Breast epithelium (tissue), 4 donors: ENCODE measurements around the gene C5. TPM values are rescaled to one million over a fixed set of nuclear protein-coding genes. Genes with fewer than 3 reads are reported as not detected.

Experiments
- DNase-seq, 2 donors: peaks; one replicate each; pipeline ENCODE4 v3.0.0-alpha.2; 2019; ENCODE audit warnings: low spot score in 2 of 2
- H3K27ac ChIP-seq, 2 donors: fragments of 200-600 bp; sonication (generic) in 1 of 2; one replicate each; pipeline ENCODE4 v1.5.1; 2016 to 2019; ENCODE audit warnings: mild to moderate bottlenecking in 1 of 2
- H3K27me3 ChIP-seq, 2 donors: fragments of 200-600 bp; sonication (generic) in 1 of 2; one replicate each; pipeline versions ENCODE4 v1.5.1 to v1.6.0; 2017 to 2019; ENCODE audit warnings: control low read depth in 1 of 2, mild to moderate bottlenecking in 1 of 2
- H3K36me3 ChIP-seq: fragments of 200-600 bp; one replicate; pipeline ENCODE4 v1.5.1; 2019
- H3K4me1 ChIP-seq, 2 donors: fragments of 200-600 bp; sonication (generic); one replicate each; pipeline ENCODE4 v1.5.1; 2016 to 2019; ENCODE audit warnings: control low read depth in 1 of 2
- H3K4me3 ChIP-seq, 3 donors: fragments of 200-600 bp; sonication (generic); 1 replicate in 2 of 3; 2 replicates in 1 of 3; pipeline ENCODE4 v1.5.1; 2016 to 2019; ENCODE audit warnings: mild to moderate bottlenecking in 3 of 3, moderate library complexity in 2 of 3
- H3K9me3 ChIP-seq, 2 donors: fragments of 200-600 bp; sonication (generic) in 1 of 2; one replicate each; pipeline ENCODE4 v1.5.1; 2016 to 2019; ENCODE audit warnings: control low read depth in 1 of 2
- POLR2A ChIP-seq: fragments of 450-650 bp; IDR thresholded peaks from one replicate; pipeline ENCODE4 v1.6.1; 2016; ENCODE audit warnings: antibody characterized with exemption, mild to moderate bottlenecking, moderate library complexity
- POLR2AphosphoS5 ChIP-seq, 3 donors: sonication (generic); formaldehyde crosslinking; IDR thresholded peaks; one replicate each; pipeline ENCODE4 v1.6.1; 2017; ENCODE audit warnings: antibody characterized with exemption in 3 of 3
- intact Hi-C: fragments of 100-400 bp; cut with DNase I; formaldehyde crosslinking; loops from one replicate; pipeline ENCODE4 v1.15.1; 2023; ENCODE audit warnings: low total_unique reads
- total RNA-seq, 3 donors: library from RNA; depleted of rRNA; stranded (reverse); fragments of >200 nt; gene quantifications; one replicate each; pipeline ENCODE4 v1.1.0, GENCODE V29; 2016
- TF ChIP-seq, protein P1 (sequence below), 3 donors: fragments of 450-650 bp; IDR thresholded peaks; one replicate each; pipeline ENCODE4 v1.5.1; 2016 to 2017; ENCODE audit warnings: antibody characterized with exemption in 3 of 3, mild to moderate bottlenecking in 3 of 3, moderate library complexity in 3 of 3

The C5 gene
- total RNA-seq, 3 donors from 2014 or later: 5.9 to 22.7 (median 13.2) TPM

DNA sequence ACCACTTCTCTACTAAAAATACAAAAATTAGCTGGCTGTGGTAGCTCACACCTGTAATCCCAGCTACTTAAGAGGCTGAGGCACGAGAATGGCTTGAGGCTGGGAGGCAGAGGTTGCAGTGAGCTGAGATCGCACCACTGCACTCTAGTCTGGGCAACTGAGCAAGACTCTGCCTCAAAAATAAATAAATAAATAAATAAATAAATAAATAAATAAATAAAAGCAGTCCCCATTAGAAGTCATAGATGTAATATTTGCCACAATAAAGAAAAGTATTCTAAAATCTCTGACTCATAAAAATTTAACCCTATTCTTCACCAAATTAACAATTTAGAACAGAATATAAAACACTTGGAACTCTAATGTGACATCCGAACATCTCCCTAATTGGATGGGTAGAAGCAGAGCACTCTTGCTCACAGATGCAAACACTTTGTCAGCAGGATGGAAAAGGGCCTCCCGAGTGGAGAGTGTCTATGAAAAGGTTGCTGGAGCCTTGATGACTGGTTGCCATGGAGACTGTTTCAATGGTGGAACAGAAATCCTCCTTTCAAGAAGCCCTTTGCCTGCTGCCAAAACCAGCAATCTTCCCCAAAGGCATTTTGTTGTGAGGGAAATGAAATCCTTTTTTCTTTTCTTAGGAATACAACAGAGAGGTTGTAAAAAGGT is 84.6 kb downstream of the C5 start:
- intact Hi-C loops: no loop called here
- no peaks in the 10 kb centered on the region for H3K9me3 ChIP-seq
- no peaks in the 10 kb centered on the region for H3K27me3 ChIP-seq
- H3K27ac ChIP-seq: peak overlapping the region; percentile 83 to 87
- H3K4me1 ChIP-seq: no peaks in the 10 kb centered on the region
- peak in 1 of 2 donors; percentile 56 for DNase-seq
- TF ChIP-seq POLR2A (no peak), POLR2AphosphoS5 (IDR thresholded peaks at IDR 0.05) (no peak)
- TF ChIP-seq, protein P1, sequence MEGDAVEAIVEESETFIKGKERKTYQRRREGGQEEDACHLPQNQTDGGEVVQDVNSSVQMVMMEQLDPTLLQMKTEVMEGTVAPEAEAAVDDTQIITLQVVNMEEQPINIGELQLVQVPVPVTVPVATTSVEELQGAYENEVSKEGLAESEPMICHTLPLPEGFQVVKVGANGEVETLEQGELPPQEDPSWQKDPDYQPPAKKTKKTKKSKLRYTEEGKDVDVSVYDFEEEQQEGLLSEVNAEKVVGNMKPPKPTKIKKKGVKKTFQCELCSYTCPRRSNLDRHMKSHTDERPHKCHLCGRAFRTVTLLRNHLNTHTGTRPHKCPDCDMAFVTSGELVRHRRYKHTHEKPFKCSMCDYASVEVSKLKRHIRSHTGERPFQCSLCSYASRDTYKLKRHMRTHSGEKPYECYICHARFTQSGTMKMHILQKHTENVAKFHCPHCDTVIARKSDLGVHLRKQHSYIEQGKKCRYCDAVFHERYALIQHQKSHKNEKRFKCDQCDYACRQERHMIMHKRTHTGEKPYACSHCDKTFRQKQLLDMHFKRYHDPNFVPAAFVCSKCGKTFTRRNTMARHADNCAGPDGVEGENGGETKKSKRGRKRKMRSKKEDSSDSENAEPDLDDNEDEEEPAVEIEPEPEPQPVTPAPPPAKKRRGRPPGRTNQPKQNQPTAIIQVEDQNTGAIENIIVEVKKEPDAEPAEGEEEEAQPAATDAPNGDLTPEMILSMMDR (IDR thresholded peaks at IDR 0.05): no peak
- no peak overlapping the region for H3K4me3 ChIP-seq
- H3K36me3 ChIP-seq: no peaks in the 10 kb centered on the region

DNA sequence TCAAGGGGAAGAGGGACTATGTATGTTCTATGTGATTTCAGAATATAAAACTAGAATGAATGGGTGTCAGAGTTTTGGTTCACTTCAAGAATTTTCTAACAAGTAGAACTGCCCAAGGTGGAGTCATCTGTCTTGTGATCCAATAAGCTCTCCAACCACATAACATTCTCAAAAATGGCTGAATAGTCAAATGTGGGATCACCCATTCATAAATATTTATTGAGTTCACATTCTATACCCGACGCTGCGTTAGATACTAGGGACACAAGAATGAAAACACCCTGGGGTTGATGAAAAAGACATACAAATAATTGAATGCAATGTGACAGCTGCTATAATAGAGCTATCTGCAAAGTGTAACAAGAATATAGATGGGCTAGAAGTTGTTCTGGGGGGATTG is 88.1 kb downstream of the C5 start:
- Histone ChIP-seq H3K36me3 (no peaks in the 10 kb centered on the region), H3K27me3 (no peaks in the 10 kb centered on the region), H3K4me3 (no peak overlapping the region), H3K27ac (no peak overlapping the region), H3K9me3 (no peaks in the 10 kb centered on the region), H3K4me1 (no peaks in the 10 kb centered on the region)
- intact Hi-C loops: no loop called here
- no peak for DNase-seq
- TF ChIP-seq POLR2A (no peak), POLR2AphosphoS5 (IDR thresholded peaks at IDR 0.05) (no peak)
- TF ChIP-seq, protein P1 (IDR thresholded peaks at IDR 0.05): no peak

DNA sequence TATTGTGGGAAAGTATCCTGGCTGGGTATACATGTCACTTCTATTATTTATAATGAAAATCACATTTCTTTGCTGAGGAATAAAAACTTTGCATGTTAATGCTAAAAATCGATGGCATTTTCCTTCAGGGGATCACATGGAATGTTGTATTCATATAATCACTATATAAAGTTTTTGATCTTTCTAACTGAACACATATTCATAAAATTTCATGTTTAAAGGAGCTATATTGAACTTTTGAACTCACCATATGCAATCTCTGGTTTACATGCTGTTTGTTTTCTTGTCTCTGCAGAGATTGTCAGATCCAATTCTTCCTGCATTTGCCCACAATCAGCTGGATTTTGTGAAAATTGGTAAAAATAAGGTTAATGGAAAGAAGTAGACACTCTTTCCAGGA is 90.1 kb downstream of the C5 start:
- no peaks in the 10 kb centered on the region for H3K36me3 ChIP-seq

DNA sequence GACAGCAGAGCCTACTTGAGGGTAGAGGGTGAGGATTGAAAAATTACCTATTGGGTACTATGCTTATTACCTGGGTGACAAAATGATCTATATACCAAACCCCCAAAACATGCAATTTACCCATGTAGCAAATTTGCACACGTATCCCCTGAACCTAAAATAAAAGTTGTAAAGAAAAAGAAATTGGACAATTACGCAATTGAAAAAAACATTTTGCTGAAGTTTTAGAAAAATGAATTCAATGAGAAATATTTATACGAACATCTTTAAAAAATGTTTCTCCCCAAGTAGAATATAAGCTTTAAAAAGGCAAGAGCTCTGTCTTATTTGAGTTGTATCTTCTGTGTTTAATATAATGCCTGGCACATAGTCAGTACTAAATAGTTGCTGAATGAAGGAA is 93.2 kb downstream of the C5 start:
- intact Hi-C loops: no loop called here

More for the DNA sequence above, 90.1 kb downstream of the C5 start:
- no peaks in the 10 kb centered on the region for H3K4me1 ChIP-seq
- no peak overlapping the region for H3K4me3 ChIP-seq
- intact Hi-C loops: no loop called here
- H3K27me3 ChIP-seq: no peaks in the 10 kb centered on the region
- DNase-seq: no peak
- TF ChIP-seq POLR2AphosphoS5 (IDR thresholded peaks at IDR 0.05) (no peak), POLR2A (no peak)
- TF ChIP-seq, protein P1 (IDR thresholded peaks at IDR 0.05): no peak
- no peaks in the 10 kb centered on the region for H3K9me3 ChIP-seq
- H3K27ac ChIP-seq: no peak overlapping the region

DNA sequence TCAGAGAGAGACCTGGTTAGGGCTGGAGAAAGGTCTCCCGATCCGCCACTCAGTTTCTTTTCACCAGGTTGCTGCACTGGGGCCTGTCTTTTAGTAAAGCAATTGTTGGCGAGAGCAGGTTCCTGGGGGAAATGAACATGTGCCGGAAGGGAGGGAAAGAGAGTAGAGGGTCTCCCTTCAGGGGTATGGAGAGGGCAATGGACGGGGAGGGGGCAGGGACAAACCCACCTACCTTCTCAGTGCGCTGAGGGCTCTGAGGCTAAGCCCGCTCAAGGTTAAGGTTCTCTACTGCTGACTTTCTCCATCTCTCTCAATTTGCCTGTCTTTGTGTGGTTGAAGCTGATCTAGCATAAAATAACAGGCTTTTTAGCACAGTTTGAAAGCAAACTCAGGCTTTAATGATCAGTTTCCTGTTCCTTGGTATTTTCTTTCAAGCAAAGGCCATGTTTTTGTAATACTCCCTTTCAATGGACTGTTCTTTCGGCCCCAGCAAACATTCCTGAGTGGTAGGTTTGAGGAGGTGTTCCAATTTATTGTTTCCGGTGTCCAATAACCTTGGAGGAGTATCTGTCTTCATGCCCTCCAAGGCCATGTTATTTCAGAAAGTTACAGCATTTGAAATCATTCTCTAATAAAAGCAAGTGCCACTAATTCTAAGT is 98.0 kb downstream of the C5 start:
- Histone ChIP-seq H3K9me3 (no peaks in the 10 kb centered on the region), H3K36me3 (no peaks in the 10 kb centered on the region), H3K27ac (no peak overlapping the region), H3K4me1 (no peaks in the 10 kb centered on the region), H3K27me3 (no peaks in the 10 kb centered on the region), H3K4me3 (no peak overlapping the region)
- intact Hi-C loops: no loop called here
- TF ChIP-seq, protein P1 (IDR thresholded peaks at IDR 0.05): no peak
- TF ChIP-seq POLR2AphosphoS5 (IDR thresholded peaks at IDR 0.05) (no peak), POLR2A (no peak)
- no peak for DNase-seq

More for the DNA sequence above, 93.2 kb downstream of the C5 start:
- no peak for DNase-seq
- Histone ChIP-seq H3K4me1 (no peaks in the 10 kb centered on the region), H3K36me3 (no peaks in the 10 kb centered on the region), H3K27ac (no peak overlapping the region), H3K27me3 (no peaks in the 10 kb centered on the region), H3K4me3 (no peak overlapping the region), H3K9me3 (no peaks in the 10 kb centered on the region)
- no peak for TF ChIP-seq POLR2AphosphoS5 (IDR thresholded peaks at IDR 0.05)
